GM12878 (cell line): ENCODE results near the gene NAV2.

Experiments used
- CHD2 ChIP-seq: IDR thresholded peaks from 2 replicates; pipeline ENCODE4 v1.6.1; 2011; ENCODE audit warnings: low read depth, low read length, improper control_type of control experiment, borderline replicate concordance
- SREBF2 ChIP-seq: IDR thresholded peaks from 2 replicates; pipeline ENCODE4 v1.6.1; 2012; ENCODE audit warnings: mild to moderate bottlenecking, low read length
- ZNF622 ChIP-seq: fragments of 450-650 bp; IDR thresholded peaks from 2 replicates; pipeline ENCODE4 v1.6.1; 2017; ENCODE audit warnings: mild to moderate bottlenecking, inconsistent platforms
- TF ChIP-seq, protein P1 (sequence below), 3 experiments: IDR thresholded peaks in 2 of 3; conservative IDR thresholded peaks in 1 of 3; 2 replicates each; pipeline ENCODE4 v1.5.1; 2011; ENCODE audit warnings: low read depth in 3 of 3, low read length in 3 of 3, mild to moderate bottlenecking in 3 of 3, control low read depth in 2 of 3, moderate library complexity in 2 of 3, inconsistent platforms in 1 of 3, mixed read lengths in 1 of 3; ENCODE audit not compliant: control insufficient read depth in 2 of 3, insufficient read depth in 1 of 3; ENCODE audit errors: extremely low read depth in 1 of 3
- TF ChIP-seq, protein P2 (sequence below): IDR thresholded peaks from 2 replicates; pipeline ENCODE4 v1.6.1; 2011; ENCODE audit warnings: low read depth, low read length, improper control_type of control experiment, borderline replicate concordance
- TF ChIP-seq, protein P3 (sequence below): IDR thresholded peaks from 2 replicates; pipeline ENCODE4 v1.6.1; 2011; ENCODE audit warnings: borderline replicate concordance, low read depth, mild to moderate bottlenecking, moderate library complexity, low read length; ENCODE audit not compliant: insufficient read depth, poor library complexity, severe bottlenecking

DNA sequence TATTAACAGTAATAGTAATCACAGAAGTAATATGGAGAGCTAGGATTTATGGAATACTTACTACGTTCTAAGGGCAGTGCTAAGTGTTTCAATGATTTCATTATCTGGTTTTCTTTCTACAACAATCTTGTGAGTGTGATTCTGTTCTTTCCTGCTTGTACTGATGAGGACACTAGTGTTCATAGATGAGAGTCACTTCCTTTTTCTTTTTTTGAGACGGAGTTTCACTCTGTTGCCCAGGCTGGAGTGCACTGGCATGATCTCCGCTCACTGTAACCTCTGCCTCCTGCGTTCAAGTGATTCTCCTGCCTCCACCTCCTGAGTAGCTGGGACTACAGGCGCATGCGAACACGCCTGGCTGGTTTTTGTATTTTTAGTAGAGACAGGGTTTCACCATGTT lies 366.2 kb downstream of the NAV2 start:
- TF ChIP-seq SREBF2 (no peak), ZNF622 (no peak), CHD2 (no peak)
- TF ChIP-seq, protein P1, sequence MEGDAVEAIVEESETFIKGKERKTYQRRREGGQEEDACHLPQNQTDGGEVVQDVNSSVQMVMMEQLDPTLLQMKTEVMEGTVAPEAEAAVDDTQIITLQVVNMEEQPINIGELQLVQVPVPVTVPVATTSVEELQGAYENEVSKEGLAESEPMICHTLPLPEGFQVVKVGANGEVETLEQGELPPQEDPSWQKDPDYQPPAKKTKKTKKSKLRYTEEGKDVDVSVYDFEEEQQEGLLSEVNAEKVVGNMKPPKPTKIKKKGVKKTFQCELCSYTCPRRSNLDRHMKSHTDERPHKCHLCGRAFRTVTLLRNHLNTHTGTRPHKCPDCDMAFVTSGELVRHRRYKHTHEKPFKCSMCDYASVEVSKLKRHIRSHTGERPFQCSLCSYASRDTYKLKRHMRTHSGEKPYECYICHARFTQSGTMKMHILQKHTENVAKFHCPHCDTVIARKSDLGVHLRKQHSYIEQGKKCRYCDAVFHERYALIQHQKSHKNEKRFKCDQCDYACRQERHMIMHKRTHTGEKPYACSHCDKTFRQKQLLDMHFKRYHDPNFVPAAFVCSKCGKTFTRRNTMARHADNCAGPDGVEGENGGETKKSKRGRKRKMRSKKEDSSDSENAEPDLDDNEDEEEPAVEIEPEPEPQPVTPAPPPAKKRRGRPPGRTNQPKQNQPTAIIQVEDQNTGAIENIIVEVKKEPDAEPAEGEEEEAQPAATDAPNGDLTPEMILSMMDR (IDR thresholded peaks at IDR 0.05 in 2 of 3, conservative IDR thresholded peaks at IDR 0.05 in 1 of 3; ENCODE audit: control insufficient read depth in 2 of 3, extremely low read depth in 1 of 3, insufficient read depth in 1 of 3, low read depth in 3 of 3, low read length in 3 of 3), result no peak
- TF ChIP-seq, protein P2, sequence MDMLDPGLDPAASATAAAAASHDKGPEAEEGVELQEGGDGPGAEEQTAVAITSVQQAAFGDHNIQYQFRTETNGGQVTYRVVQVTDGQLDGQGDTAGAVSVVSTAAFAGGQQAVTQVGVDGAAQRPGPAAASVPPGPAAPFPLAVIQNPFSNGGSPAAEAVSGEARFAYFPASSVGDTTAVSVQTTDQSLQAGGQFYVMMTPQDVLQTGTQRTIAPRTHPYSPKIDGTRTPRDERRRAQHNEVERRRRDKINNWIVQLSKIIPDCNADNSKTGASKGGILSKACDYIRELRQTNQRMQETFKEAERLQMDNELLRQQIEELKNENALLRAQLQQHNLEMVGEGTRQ, result no peak
- TF ChIP-seq, protein P3, sequence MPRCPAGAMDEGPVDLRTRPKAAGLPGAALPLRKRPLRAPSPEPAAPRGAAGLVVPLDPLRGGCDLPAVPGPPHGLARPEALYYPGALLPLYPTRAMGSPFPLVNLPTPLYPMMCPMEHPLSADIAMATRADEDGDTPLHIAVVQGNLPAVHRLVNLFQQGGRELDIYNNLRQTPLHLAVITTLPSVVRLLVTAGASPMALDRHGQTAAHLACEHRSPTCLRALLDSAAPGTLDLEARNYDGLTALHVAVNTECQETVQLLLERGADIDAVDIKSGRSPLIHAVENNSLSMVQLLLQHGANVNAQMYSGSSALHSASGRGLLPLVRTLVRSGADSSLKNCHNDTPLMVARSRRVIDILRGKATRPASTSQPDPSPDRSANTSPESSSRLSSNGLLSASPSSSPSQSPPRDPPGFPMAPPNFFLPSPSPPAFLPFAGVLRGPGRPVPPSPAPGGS, result no peak
